Endothelial cell of umbilical vein (primary cell): ENCODE measurements around the gene LYRM9. TPM values are rescaled to one million over a fixed set of nuclear protein-coding genes. Genes with fewer than 3 reads are reported as not detected.
"Not testable (repeated sequence)": the region's sequence is repeated elsewhere in the genome, so short reads cannot be mapped to it uniquely, and the experiment has no call there.

Source experiments
- BruUV-seq: library from RNA; stranded (reverse); fragments of 400-500 nt; replicated peaks from 2 replicates; lab custom pipeline; 2021; lab: Mats Ljungman, UMichigan
- CTCF ChIA-PET: fragments of 300-600, 350-600 bp; sonication (Branson Sonifier 250); formaldehyde crosslinking; loops from one replicate; lab custom pipeline; 2021; ENCODE audit warnings: antibody characterized with exemption, inconsistent platforms; lab: Charles Lee
- POLR2A ChIA-PET: fragments of 300-600, 350-600 bp; sonication (Branson Sonifier 250); formaldehyde crosslinking; loops from one replicate; lab custom pipeline; 2021; ENCODE audit warnings: antibody characterized with exemption, inconsistent platforms; lab: Charles Lee
- DNase-seq: peaks from one replicate; pipeline ENCODE4 v3.0.0-alpha.2; 2011; ENCODE audit warnings: low read depth, low spot score
- FAIRE-seq: peaks from 2 replicates; lab custom pipeline; 2011; peaks lifted over from hg19 to GRCh38; lab: Jason Lieb, UNC
- H2AFZ ChIP-seq: 2 replicates; pipeline ENCODE4 v1.6.0; 2012; ENCODE audit warnings: low read depth, low read length, control low read depth, inconsistent platforms
- H3K27ac ChIP-seq: 2 replicates; pipeline ENCODE4 v1.5.1; 2011; ENCODE audit warnings: low read depth, mild to moderate bottlenecking, control low read depth, low read length, moderate library complexity; ENCODE audit not compliant: insufficient read depth
- H3K27me3 ChIP-seq, 2 experiments: 2 replicates each; pipeline versions ENCODE4 v1.6.0 to v1.6.1; 2011; ENCODE audit warnings: low read length in 2 of 2, mixed read lengths in 1 of 2; ENCODE audit not compliant: control insufficient read depth in 2 of 2, insufficient read depth in 2 of 2
- H3K36me3 ChIP-seq, 2 experiments: 2 replicates in 1 of 2; 3 replicates in 1 of 2; pipeline ENCODE4 v1.5.1; 2011; ENCODE audit warnings: low read length in 2 of 2, mild to moderate bottlenecking in 1 of 2, moderate library complexity in 1 of 2; ENCODE audit not compliant: control insufficient read depth in 2 of 2, insufficient read depth in 2 of 2; ENCODE audit errors: extremely low read depth in 1 of 2
- H3K4me1 ChIP-seq: 3 replicates; pipeline ENCODE4 v1.5.1; 2011; ENCODE audit warnings: mild to moderate bottlenecking, low read length; ENCODE audit not compliant: control insufficient read depth, insufficient read depth; ENCODE audit errors: extremely low read depth
- H3K4me2 ChIP-seq: 2 replicates; pipeline ENCODE4 v1.6.1; 2011; ENCODE audit warnings: low read length, control low read depth, mixed read lengths; ENCODE audit not compliant: insufficient read depth
- H3K4me3 ChIP-seq, 3 experiments: fragments of 200-600 bp in 1 of 3; sonication (generic), shearing (Covaris generic) in 1 of 3; replicated peaks in 1 of 3; 2 replicates each; pipeline ENCODE4 v1.5.1; 2011 to 2016; ENCODE audit warnings: control low read depth in 3 of 3, low read length in 3 of 3, mild to moderate bottlenecking in 2 of 3, inconsistent platforms in 1 of 3, low read depth in 1 of 3, moderate library complexity in 1 of 3; ENCODE audit not compliant: insufficient read depth in 1 of 3
- H3K79me2 ChIP-seq: 2 replicates; pipeline ENCODE4 v1.6.0; 2012; ENCODE audit warnings: low read length, inconsistent platforms; ENCODE audit not compliant: control insufficient read depth, insufficient read depth
- H3K9ac ChIP-seq: replicated peaks from 2 replicates; pipeline ENCODE3; 2011; ENCODE audit warnings: low read length, control low read depth; ENCODE audit not compliant: insufficient read depth; ENCODE audit errors: extremely low read depth
- H3K9me1 ChIP-seq: replicated peaks from 3 replicates; pipeline ENCODE4 v1.6.0; 2011; ENCODE audit warnings: mild to moderate bottlenecking, low read length; ENCODE audit not compliant: control insufficient read depth, insufficient read depth; ENCODE audit errors: extremely low read depth
- H3K9me3 ChIP-seq: replicated peaks from 2 replicates; pipeline ENCODE4 v1.5.1; 2012; ENCODE audit warnings: low read length, inconsistent platforms; ENCODE audit not compliant: control insufficient read depth, insufficient read depth
- H4K20me1 ChIP-seq: replicated peaks from 2 replicates; pipeline ENCODE3; 2011; ENCODE audit warnings: mild to moderate bottlenecking, low read length; ENCODE audit not compliant: control insufficient read depth, insufficient read depth; ENCODE audit errors: extremely low read depth
- CTCF ChIP-seq, 2 donors: IDR thresholded peaks; 1 replicate in 1 of 2; 2 replicates in 1 of 2; pipeline ENCODE4 v1.5.1; 2011; ENCODE audit warnings: low read length in 2 of 2, mild to moderate bottlenecking in 2 of 2, moderate library complexity in 2 of 2, control low read depth in 1 of 2, inconsistent platforms in 1 of 2, low read depth in 1 of 2; ENCODE audit not compliant: insufficient read depth in 1 of 2; ENCODE audit errors: extremely low read depth in 1 of 2
- EZH2 ChIP-seq: IDR thresholded peaks from 2 replicates; pipeline ENCODE4 v1.6.1; 2012; ENCODE audit warnings: borderline replicate concordance, low read depth, mild to moderate bottlenecking, moderate library complexity, low read length, inconsistent platforms; ENCODE audit not compliant: severe bottlenecking
- FOS ChIP-seq: IDR thresholded peaks from 2 replicates; pipeline ENCODE4 v1.6.1; 2011; ENCODE audit warnings: mild to moderate bottlenecking, low read length, moderate library complexity, borderline replicate concordance; ENCODE audit not compliant: insufficient read depth
- JUN ChIP-seq: IDR thresholded peaks from 2 replicates; pipeline ENCODE4 v1.6.1; 2011; ENCODE audit warnings: borderline replicate concordance, low read depth; ENCODE audit not compliant: insufficient read length, insufficient read depth
- MAX ChIP-seq: IDR thresholded peaks from 2 replicates; pipeline ENCODE4 v1.6.1; 2011; ENCODE audit not compliant: insufficient read depth, insufficient read length
- MYC ChIP-seq: IDR thresholded peaks from one replicate; pipeline ENCODE4 v1.6.1; 2011; ENCODE audit warnings: mild to moderate bottlenecking, low read depth, low read length
- POLR2AphosphoS5 ChIP-seq: IDR thresholded peaks from 2 replicates; pipeline ENCODE4 v1.6.1; 2012; ENCODE audit warnings: low read depth, mild to moderate bottlenecking, control low read depth, low read length, moderate library complexity; ENCODE audit not compliant: insufficient read depth
- dilution Hi-C: fragments of 300-500 bp; cut with MboI; formaldehyde crosslinking; loops from one replicate; pipeline ENCODE4 v1.15.0; 2019; ENCODE audit warnings: low sequenced_read_pairs; ENCODE audit not compliant: extremely low pct_ligation_motif_present
- intact Hi-C: fragments of 100-400 bp; cut with micrococcal nuclease; formaldehyde crosslinking; loops from one replicate; pipeline ENCODE4 v1.10.0; 2022
- polyA plus RNA-seq, 4 experiments: library from polyadenylated mRNA; depleted of rRNA in 3 of 4; stranded (reverse) in 3 of 4; unstranded in 1 of 4; fragments of >200 nt; gene quantifications; 2 replicates each; pipeline versions ENCODE4 v1.2.1 to v1.2.3, GENCODE V29; 2011 to 2012; ENCODE audit warnings: missing spikeins in 1 of 4
- total RNA-seq: library from RNA; stranded (reverse); gene quantifications from 2 replicates; pipeline ENCODE4 v1.2.3, GENCODE V29; 2021

LYRM9 gene
- total and polyA plus RNA-seq, 2 donors (not counting 3 experiments of a cell fraction or from before 2014, with no cell fraction given), result 3.0 to 4.0 TPM

- BruUV-seq, result no TSS peak
- no peaks in the 10 kb centered on the region for H3K36me3 ChIP-seq
- dilution Hi-C loops (no loop called here), intact Hi-C loops (no loop called here)
- H3K27me3 ChIP-seq, result no peaks in the 10 kb centered on the region
- ChIA-PET CTCF (interaction anchor here (1.1 to 1.4 kb wide), 4 partner anchors 8 to 128 kb away, joined by 3 to 10 read pairs (median 4); partner anchors contain the start of gene NOS2), POLR2A (no interaction called here)
- no peak overlapping the region for H3K4me3 ChIP-seq
- no peak for TF ChIP-seq POLR2AphosphoS5
- no peak for TF ChIP-seq FOS
- TF ChIP-seq JUN, result no peak
- no peak for TF ChIP-seq CTCF (IDR thresholded peaks at IDR 0.05; ENCODE audit: extremely low read depth in 1 of 2, insufficient read depth in 1 of 2, low read depth in 1 of 2, low read length in 2 of 2)
- TF ChIP-seq MAX, result no peak
- TF ChIP-seq EZH2, result no peak
- TF ChIP-seq MYC, result no peak
- no peak overlapping the region for H3K27ac ChIP-seq
- peaks cover 5% of the 10 kb centered on the region for H3K4me1 ChIP-seq
- H3K9me3 ChIP-seq, result no peaks in the 10 kb centered on the region
- DNase-seq, result no peak
- no peaks in the 10 kb centered on the region for H4K20me1 ChIP-seq
- H2AFZ ChIP-seq, result no peak overlapping the region
- no peak overlapping the region for H3K4me2 ChIP-seq
- no peak overlapping the region for H3K9ac ChIP-seq
- H3K9me1 ChIP-seq, result no peaks in the 10 kb centered on the region
- FAIRE-seq, result no peak
- no peaks in the 10 kb centered on the region for H3K79me2 ChIP-seq
Observed at GRCh38 chr17:27888067-27888466, 5.1 kb downstream of the LYRM9 start.

- H4K20me1 ChIP-seq, intact Hi-C loops, DNase-seq, H3K4me3 ChIP-seq, FAIRE-seq, H3K79me2 ChIP-seq, dilution Hi-C loops, H3K4me2 ChIP-seq, H3K9ac ChIP-seq, H3K4me1 ChIP-seq, BruUV-seq, H3K27ac ChIP-seq, H3K9me1 ChIP-seq, H2AFZ ChIP-seq, H3K27me3 ChIP-seq, H3K36me3 ChIP-seq, POLR2A ChIA-PET, H3K9me3 ChIP-seq: not testable (repeated sequence)
- CTCF ChIA-PET, result interaction anchor here (10.3 kb wide), 1 partner anchor 82 kb away, joined by 545 read pairs; the partner anchor contains the start of gene NOS2
Observed at GRCh38 chr17:27886348-27886906, 6.7 kb downstream of the LYRM9 start.
